22Rv1 (cell line): ENCODE data around the gene SLC2A13.

ENCODE experiments used
- CTCF ChIP-seq: fragments of 450-650 bp; IDR thresholded peaks from 2 replicates; pipeline ENCODE4 v1.5.1; 2017; ENCODE audit warnings: mild to moderate bottlenecking
- ZFX ChIP-seq: fragments of 450-650 bp; IDR thresholded peaks from 2 replicates; pipeline ENCODE4 v1.6.1; 2017; ENCODE audit warnings: antibody characterized with exemption, borderline replicate concordance

DNA sequence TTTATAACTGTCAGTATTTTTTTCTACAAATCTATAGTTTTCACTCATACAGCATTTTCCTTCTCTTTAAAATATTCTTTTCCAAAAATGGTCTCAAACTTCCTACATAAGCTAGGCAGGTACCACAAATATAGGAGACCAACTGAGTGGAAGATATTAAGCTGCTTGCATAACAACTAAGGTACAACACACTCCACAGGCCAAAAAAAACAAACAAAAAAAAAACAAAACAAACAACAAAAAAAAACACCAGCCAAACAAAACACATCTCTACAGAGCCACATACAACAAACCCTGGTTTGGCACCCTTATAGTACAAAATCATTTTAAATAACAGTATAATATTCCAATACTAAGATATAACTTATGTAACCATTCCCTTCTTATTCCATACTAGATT, 50.1 kb downstream of the SLC2A13 start:
- TF ChIP-seq CTCF (no peak), ZFX (no peak)
